ENCODE data around the gene KAT14. TPM values are rescaled to one million over a fixed set of nuclear protein-coding genes. Genes with fewer than 3 reads are reported as not detected.
"Not testable (repeated sequence)": the region's sequence is repeated elsewhere in the genome, so short reads cannot be mapped to it uniquely, and the experiment has no call there.

KAT14 gene
- polyA plus RNA-seq, 1 donor (not counting 4 experiments of a cell fraction or from before 2014, with no cell fraction given): 9.8 TPM

DNA sequence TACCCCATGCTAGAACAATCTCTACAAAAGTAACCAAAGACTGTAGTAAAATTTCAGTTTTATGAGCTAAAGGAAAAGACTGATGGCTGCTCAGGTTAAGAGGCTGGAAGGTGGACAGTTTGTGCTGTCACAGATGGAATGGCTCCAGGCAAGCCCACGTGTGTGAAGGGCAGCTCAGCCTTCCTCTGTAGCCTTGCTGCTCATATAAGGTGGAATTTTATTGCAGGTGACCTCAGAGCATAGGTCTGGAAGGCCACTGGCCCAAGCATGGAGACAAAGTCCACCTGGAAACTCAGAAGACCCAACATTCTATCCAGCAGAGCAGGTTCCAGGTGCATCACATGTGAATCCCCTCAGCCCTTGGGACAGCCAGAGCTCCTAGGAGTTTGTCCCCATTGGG lies 53.6 kb downstream of the KAT14 start:
- TF ChIP-seq, protein P1, sequence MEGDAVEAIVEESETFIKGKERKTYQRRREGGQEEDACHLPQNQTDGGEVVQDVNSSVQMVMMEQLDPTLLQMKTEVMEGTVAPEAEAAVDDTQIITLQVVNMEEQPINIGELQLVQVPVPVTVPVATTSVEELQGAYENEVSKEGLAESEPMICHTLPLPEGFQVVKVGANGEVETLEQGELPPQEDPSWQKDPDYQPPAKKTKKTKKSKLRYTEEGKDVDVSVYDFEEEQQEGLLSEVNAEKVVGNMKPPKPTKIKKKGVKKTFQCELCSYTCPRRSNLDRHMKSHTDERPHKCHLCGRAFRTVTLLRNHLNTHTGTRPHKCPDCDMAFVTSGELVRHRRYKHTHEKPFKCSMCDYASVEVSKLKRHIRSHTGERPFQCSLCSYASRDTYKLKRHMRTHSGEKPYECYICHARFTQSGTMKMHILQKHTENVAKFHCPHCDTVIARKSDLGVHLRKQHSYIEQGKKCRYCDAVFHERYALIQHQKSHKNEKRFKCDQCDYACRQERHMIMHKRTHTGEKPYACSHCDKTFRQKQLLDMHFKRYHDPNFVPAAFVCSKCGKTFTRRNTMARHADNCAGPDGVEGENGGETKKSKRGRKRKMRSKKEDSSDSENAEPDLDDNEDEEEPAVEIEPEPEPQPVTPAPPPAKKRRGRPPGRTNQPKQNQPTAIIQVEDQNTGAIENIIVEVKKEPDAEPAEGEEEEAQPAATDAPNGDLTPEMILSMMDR (optimal IDR thresholded peaks at IDR 0.05 in 1 of 3, IDR thresholded peaks at IDR 0.05 in 1 of 3, conservative IDR thresholded peaks at IDR 0.05 in 1 of 3; ENCODE audit: extremely low read depth in 1 of 3, insufficient read depth in 2 of 3, low read length in 3 of 3): no peak
- TF ChIP-seq EZH2 (IDR thresholded peaks at IDR 0.05; ENCODE audit: low read length): no peak
- FAIRE-seq: no peak

DNA sequence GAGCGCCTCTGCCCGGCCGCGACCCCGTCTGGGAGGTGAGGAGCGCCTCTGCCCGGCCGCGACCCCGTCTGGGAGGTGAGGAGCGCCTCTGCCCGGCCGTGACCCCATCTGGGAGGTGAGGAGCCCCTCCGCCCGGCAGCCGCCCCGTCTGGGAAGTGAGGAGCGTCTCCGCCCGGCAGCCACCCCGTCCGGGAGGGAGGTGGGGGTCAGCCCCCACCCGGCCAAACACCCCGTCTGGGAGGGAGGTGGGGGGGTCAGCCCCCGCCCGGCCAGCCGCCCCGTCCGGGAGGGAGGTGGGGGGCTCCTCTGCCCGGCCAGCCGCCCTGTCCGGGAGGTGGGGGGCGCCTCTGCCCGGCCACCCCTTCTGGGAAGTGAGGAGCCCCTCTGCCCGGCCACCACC lies 56.8 kb downstream of the KAT14 start:
- H3K4me2 ChIP-seq (ENCODE audit: control insufficient read depth, extremely low read depth, insufficient read depth, low read depth, low read length); H2AFZ ChIP-seq (ENCODE audit: control insufficient read depth, low read length); H3K9ac ChIP-seq (ENCODE audit: control insufficient read depth, extremely low read depth, insufficient read depth, low read length); H3K4me3 ChIP-seq (ENCODE audit: control insufficient read depth in 2 of 3, extremely low read depth in 1 of 3, insufficient read depth in 2 of 3, low read depth in 1 of 3, low read length in 3 of 3); H3K9me3 ChIP-seq (ENCODE audit: control insufficient read depth, low read depth, low read length); H4K20me1 ChIP-seq (ENCODE audit: control insufficient read depth, extremely low read depth, insufficient read depth, low read length); dilution Hi-C loops (cut with MboI; ENCODE audit: extremely low pct_ligation_motif_present, low sequenced_read_pairs); FAIRE-seq; H3K36me3 ChIP-seq (ENCODE audit: control insufficient read depth in 2 of 2, extremely low read depth in 1 of 2, insufficient read depth in 2 of 2, low read length in 2 of 2); H3K27ac ChIP-seq (ENCODE audit: control insufficient read depth, insufficient read depth, low read length); DNase-seq (ENCODE audit: low read depth, low spot score); H3K27me3 ChIP-seq (ENCODE audit: control insufficient read depth, extremely low read depth, insufficient read depth, low read length); H3K9me1 ChIP-seq (ENCODE audit: control insufficient read depth, extremely low read depth, insufficient read depth, low read length); H3K79me2 ChIP-seq (ENCODE audit: control insufficient read depth, insufficient read depth, low read length): not testable (repeated sequence)
- H3K4me1 ChIP-seq (ENCODE audit: control insufficient read depth, extremely low read depth, insufficient read depth, low read length): peaks cover 20% of the 10 kb centered on the region

More for the DNA sequence above, 53.6 kb downstream of the KAT14 start:
- no peaks in the 10 kb centered on the region for H4K20me1 ChIP-seq (ENCODE audit: control insufficient read depth, extremely low read depth, insufficient read depth, low read length)
- H3K79me2 ChIP-seq (ENCODE audit: control insufficient read depth, insufficient read depth, low read length): no peaks in the 10 kb centered on the region
- no peak overlapping the region for H2AFZ ChIP-seq (ENCODE audit: control insufficient read depth, low read length)
- H3K27me3 ChIP-seq (ENCODE audit: control insufficient read depth, extremely low read depth, insufficient read depth, low read length): no peaks in the 10 kb centered on the region
- peaks cover 0 to 4% of the 10 kb centered on the region in 2 experiments for H3K36me3 ChIP-seq (ENCODE audit: control insufficient read depth in 2 of 2, extremely low read depth in 1 of 2, insufficient read depth in 2 of 2, low read length in 2 of 2)
- no peak overlapping the region for H3K4me3 ChIP-seq (ENCODE audit: control insufficient read depth in 2 of 3, extremely low read depth in 1 of 3, insufficient read depth in 2 of 3, low read depth in 1 of 3, low read length in 3 of 3)
- no peak for DNase-seq (ENCODE audit: low read depth, low spot score)
- H3K27ac ChIP-seq (ENCODE audit: control insufficient read depth, insufficient read depth, low read length): no peak overlapping the region
- no peak overlapping the region for H3K4me2 ChIP-seq (ENCODE audit: control insufficient read depth, extremely low read depth, insufficient read depth, low read depth, low read length)
- dilution Hi-C loops (cut with MboI; ENCODE audit: extremely low pct_ligation_motif_present, low sequenced_read_pairs): no loop called here
- H3K9me1 ChIP-seq (ENCODE audit: control insufficient read depth, extremely low read depth, insufficient read depth, low read length): no peaks in the 10 kb centered on the region
- peaks cover 26% of the 10 kb centered on the region for H3K4me1 ChIP-seq (ENCODE audit: control insufficient read depth, extremely low read depth, insufficient read depth, low read length)
- no peak overlapping the region for H3K9ac ChIP-seq (ENCODE audit: control insufficient read depth, extremely low read depth, insufficient read depth, low read length)
- H3K9me3 ChIP-seq (ENCODE audit: control insufficient read depth, low read depth, low read length): no peaks in the 10 kb centered on the region

DNA sequence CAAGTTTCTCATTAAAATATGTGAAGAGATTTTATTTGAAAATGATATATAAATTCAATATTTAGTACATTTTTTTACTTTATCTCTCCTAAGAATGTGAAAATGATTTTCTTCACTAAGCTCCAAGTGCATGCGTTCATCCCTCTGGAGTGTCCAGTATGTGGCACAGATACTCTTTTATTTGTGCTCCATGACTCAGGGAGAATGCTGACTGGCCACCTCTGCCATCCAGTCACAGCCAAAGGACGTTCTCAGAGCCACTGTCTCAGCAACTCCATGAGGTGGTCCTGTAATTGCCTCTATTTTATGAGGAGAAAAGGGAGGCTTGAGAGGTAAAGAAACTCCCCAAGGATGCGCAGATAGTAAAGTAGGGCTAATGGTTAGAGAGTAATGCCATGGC lies 58.3 kb downstream of the KAT14 start:
- H3K4me2 ChIP-seq (ENCODE audit: control insufficient read depth, extremely low read depth, insufficient read depth, low read depth, low read length): no peak overlapping the region
- no peaks in the 10 kb centered on the region for H3K27me3 ChIP-seq (ENCODE audit: control insufficient read depth, extremely low read depth, insufficient read depth, low read length)
- no peaks in the 10 kb centered on the region for H3K79me2 ChIP-seq (ENCODE audit: control insufficient read depth, insufficient read depth, low read length)
- TF ChIP-seq, protein P1 (optimal IDR thresholded peaks at IDR 0.05 in 1 of 3, IDR thresholded peaks at IDR 0.05 in 1 of 3, conservative IDR thresholded peaks at IDR 0.05 in 1 of 3; ENCODE audit: extremely low read depth in 1 of 3, insufficient read depth in 2 of 3, low read length in 3 of 3): no peak
- TF ChIP-seq EZH2 (IDR thresholded peaks at IDR 0.05; ENCODE audit: low read length): no peak
- H3K9me3 ChIP-seq (ENCODE audit: control insufficient read depth, low read depth, low read length): peaks cover 3% of the 10 kb centered on the region
- H4K20me1 ChIP-seq (ENCODE audit: control insufficient read depth, extremely low read depth, insufficient read depth, low read length): no peaks in the 10 kb centered on the region
- no peak for DNase-seq (ENCODE audit: low read depth, low spot score)
- H3K9ac ChIP-seq (ENCODE audit: control insufficient read depth, extremely low read depth, insufficient read depth, low read length): no peak overlapping the region
- H3K9me1 ChIP-seq (ENCODE audit: control insufficient read depth, extremely low read depth, insufficient read depth, low read length): no peaks in the 10 kb centered on the region
- H3K36me3 ChIP-seq (ENCODE audit: control insufficient read depth in 2 of 2, extremely low read depth in 1 of 2, insufficient read depth in 2 of 2, low read length in 2 of 2): no peaks in the 10 kb centered on the region
- no peak overlapping the region for H2AFZ ChIP-seq (ENCODE audit: control insufficient read depth, low read length)
- no peak overlapping the region for H3K27ac ChIP-seq (ENCODE audit: control insufficient read depth, insufficient read depth, low read length)
- dilution Hi-C loops (cut with MboI; ENCODE audit: extremely low pct_ligation_motif_present, low sequenced_read_pairs): no loop called here
- H3K4me1 ChIP-seq (ENCODE audit: control insufficient read depth, extremely low read depth, insufficient read depth, low read length): peaks cover 9% of the 10 kb centered on the region
- no peak overlapping the region for H3K4me3 ChIP-seq (ENCODE audit: control insufficient read depth in 2 of 3, extremely low read depth in 1 of 3, insufficient read depth in 2 of 3, low read depth in 1 of 3, low read length in 3 of 3)
- no peak for FAIRE-seq

All from keratinocyte (primary cell).